HG02938 (cell line): ENCODE results near the gene BHLHE41.

Experiments
- ATAC-seq: cut with Tn5 transposase; IDR thresholded peaks from one replicate; pipeline ENCODE4 v1.9.1; 2021; ENCODE audit warnings: mild to moderate bottlenecking, moderate library complexity; ENCODE audit not compliant: unreplicated experiment

BHLHE41 gene

GRCh38 chr12:26124446-26125399 lies at the start of gene BHLHE41:
TSS of gene BHLHE41 (minus strand) at chr12:26125037. CDS start at chr12:26124779, 258 bp downstream.
- no peak for ATAC-seq

DNA sequence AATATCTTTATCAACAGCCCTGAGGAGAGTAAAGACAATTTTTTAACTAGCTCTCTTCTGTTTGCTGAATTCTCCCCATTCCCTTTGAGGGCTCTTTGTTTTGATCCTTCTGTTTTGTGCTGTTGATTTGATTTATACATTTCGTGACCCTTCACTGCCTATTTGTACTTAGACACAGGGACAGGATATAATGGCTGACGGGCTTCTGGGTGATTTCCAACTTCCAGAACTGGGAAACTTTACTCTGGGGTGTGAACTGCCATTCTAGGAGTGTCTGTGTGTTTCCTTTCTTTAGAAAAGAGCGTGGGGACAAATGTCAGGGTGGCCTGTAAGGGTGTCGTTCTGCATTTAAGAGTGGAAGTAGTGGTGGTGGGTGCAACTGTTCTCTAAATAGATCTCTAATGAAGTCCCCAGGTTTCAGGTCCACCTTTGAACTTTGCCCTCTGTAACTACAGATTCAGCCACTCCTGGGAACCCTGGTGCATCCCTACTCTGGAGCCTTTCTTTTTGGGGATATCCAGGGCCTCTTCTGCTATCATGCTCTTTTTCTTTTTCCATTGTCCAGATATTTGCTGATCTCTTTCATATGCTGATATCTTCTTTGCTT lies 48.2 kb upstream of the BHLHE41 start:
- ATAC-seq, result no peak

- ATAC-seq, result no peak
These were observed 47.7 kb upstream of the BHLHE41 start for GRCh38 chr12:26172539-26172938.

- no peak for ATAC-seq
These were observed 47.2 kb upstream of the BHLHE41 start for GRCh38 chr12:26172013-26172412.

DNA sequence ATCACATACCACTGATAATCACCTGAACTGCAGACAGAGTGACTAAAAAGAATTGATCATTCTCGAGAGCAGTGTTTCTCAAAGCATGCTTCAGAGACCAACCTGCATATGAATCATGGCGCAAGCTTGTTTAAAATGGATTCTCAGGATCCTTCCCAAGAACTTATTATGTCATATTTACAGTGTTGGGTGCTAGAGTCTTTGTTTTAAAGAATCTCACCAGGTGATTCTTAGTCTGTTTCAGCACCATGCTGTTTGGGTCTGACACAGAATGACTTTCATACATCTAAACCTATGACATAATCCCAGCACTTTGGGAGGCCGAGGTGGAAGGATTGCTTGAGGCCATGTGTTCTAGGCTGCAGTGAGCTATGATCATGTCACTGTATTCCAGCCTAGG lies 39.3 kb upstream of the BHLHE41 start:
- ATAC-seq, result no peak

DNA sequence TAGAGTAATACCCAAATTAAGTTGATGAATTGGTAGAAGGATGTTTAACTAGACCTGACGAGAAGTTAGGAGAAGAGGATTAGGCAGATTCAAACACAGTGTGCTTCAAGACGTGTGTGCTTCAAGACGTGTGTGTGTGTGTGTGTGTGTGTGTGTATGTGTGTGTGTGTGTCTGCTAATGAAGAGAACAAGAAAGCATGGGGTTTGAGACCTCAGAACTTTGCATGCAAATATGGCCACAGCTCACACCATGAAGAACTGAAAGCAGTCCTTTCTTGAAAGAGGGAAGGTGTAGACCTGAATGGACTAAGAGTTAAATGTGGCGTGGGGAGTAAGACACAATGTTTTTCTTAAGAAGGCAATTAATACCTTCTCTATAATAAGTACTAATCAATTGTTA lies 38.1 kb upstream of the BHLHE41 start:
- peak; percentile 75 for ATAC-seq

DNA sequence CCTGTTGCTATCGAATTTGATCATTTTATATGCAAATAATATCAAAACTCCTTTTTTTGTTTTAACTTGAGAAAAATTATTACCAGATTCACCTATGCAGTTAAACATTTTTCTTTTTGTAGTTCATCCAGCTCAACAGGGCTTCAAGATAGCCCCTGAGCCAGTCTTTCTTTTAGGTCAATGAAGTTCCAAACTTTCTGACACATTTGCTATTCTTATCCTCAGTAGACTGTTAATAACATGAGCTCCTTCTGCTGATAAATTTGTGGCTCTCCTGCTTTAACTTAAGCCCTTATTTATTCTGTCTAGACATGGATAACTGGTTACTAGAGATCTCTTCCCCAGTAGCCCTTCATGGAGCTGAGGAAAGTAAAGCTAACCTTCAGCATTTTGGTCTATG lies 37.3 kb upstream of the BHLHE41 start:
- no peak for ATAC-seq

DNA sequence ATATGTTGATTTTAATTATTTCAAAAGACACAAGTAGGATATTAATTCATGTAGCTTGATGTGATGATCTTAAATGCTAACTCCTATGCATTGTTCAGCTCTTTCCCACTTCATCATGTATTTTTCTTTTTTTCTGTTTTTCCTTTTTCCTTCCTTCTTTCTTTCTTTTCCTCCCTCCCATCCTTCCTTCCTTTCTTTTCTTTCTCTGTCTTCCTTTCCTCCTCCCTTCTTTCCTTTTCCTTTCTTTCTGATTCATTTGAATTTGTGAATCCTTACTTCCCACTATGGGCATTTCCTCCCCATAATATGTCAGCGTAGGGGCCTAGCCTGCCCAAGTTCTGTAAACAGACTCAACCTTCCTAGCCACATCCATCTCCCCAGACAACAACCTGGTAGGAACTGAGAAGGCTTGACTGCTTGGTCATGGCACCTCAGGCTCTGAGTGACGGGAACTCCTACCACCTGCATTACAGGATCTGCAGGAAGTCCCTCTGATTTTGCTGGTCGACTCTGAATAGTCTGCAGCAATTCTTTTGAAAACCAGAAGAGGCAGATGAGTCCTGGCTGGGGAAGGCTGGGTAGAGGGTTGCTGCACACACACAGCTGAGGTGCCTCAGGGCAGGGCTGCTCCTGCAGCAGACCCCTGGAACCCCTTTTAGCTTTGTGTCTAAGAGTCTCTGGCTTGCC lies 33.4 kb upstream of the BHLHE41 start:
- no peak for ATAC-seq

GRCh38 chr12:26157001-26157400 lies 32.2 kb upstream of the BHLHE41 start:
- peak; percentile 18 for ATAC-seq

GRCh38 chr12:26156201-26156871 lies 31.5 kb upstream of the BHLHE41 start:
- ATAC-seq, result peak; percentile 88

DNA sequence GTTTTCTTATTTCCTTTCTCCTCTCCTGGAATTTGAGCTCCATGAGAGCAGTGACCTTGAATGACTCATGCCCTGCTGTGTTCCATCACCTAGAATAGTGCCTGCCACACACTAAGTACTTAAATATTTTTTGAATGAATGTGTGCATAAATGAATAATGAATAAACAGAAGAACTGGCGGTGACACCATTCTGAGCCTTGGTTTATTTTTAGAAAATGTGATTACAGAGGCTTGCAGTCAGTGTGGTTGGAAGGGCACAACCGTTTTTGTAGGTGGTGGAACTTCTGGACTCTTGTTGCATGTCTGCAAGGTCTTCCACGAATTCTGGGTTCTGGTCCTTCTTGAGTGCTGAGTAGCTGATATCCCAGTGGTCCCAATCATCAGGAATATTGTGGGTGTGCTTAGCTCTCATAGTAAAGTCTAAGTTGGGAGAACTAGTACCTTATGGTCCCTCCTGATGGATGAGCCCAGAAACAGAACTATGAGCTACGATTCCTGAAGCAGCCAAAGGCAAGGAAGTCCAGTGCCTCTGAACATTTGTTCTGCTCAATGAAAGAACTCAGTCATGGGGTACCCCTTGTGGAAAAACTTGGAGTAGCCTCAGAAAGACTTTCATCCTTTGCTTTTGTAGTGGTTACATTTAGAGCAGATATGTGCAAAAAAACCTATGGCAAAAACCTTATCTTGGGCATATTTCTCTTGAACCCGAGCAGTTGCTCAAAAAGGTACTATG lies 28.8 kb upstream of the BHLHE41 start:
- no peak for ATAC-seq

- ATAC-seq, result no peak
These were observed 27.8 kb upstream of the BHLHE41 start for GRCh38 chr12:26152507-26153102.

DNA sequence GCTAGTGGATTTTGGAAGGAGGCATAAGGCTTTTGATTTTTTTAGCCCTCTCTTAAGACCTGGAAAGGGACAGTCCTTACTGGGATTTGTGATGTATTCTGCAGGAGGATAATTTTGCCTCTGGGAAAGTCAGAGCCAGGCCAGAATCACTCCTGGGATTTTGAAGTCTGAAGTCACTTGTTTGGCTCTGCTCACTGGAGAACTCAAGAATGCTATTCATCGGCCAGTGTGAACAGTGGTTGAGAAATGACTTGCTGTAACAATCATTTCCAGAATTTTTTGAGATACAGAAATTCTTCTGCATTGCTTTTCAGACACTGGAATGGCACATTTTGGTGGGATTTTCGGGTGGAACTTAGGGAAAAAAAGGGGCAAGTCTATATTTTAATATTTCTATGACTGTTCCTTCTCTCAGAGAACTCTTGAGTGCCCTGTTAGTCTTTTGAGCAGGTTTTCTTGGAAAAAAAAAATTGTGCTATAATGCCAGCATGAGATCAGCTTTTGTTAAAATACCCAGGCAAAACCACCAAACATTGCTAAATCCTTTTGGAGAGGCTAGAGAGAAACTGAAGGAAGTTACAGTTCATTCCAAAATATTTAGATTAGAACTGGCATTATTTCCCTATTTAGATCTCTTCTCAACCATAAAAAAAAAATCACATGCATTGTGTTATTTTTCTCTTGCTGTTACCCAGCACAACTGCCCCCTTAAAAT lies 26.1 kb upstream of the BHLHE41 start:
- no peak for ATAC-seq

GRCh38 chr12:26149968-26150500 lies 25.2 kb upstream of the BHLHE41 start:
- no peak for ATAC-seq

GRCh38 chr12:26148291-26148690 lies 23.5 kb upstream of the BHLHE41 start:
- ATAC-seq, result no peak

GRCh38 chr12:26143291-26143690 lies 18.5 kb upstream of the BHLHE41 start:
- ATAC-seq, result no peak

DNA sequence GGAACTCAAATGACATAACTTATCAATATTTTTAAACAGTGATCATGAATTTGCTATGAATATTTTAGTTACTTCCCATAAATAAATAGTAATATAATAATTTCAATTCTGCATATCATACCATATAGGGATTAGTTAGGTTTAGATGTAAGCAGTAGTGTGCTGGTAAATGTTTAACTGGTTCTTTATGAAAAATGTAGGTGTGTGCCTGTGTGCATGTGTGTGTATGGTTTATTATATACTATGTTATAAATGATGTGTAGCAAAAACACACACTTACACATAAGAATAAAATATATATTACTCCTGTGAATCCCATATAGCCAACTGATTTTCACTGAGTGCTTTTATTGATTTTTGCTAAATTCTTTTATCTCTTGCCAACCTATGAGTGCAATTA lies 14.0 kb upstream of the BHLHE41 start:
- no peak for ATAC-seq

DNA sequence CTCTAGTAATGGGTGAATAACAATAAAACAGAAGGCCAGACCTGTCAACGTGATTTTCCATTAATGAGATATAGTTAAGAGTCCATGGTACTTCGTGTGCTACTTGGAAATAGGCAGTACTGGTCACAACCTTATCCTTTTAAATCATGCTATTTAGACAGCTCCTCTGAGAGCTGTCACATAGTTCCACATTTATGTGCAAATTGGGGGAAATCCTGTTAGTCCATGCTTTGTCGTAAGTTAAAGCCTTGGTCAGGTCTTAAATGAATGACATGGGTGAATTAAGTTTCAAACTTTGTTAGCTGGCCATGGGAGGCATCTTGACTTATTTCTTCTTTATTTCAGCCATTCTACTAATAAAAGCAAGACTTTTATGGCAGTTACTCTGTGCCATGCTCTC lies 11.9 kb upstream of the BHLHE41 start:
- no peak for ATAC-seq

GRCh38 chr12:26135571-26135970 lies 10.7 kb upstream of the BHLHE41 start:
- no peak for ATAC-seq
